Head of caudate nucleus (tissue), 42 donors: ENCODE results near the gene MADD.
"Not testable (repeated sequence)": the region's sequence is repeated elsewhere in the genome, so short reads cannot be mapped to it uniquely, and the experiment has no call there.

Experiments used
- DNase-seq, 42 donors: peaks; one replicate each; pipeline versions ENCODE4 v3.0.0 to v3.0.0-alpha.2; 2020 to 2021; ENCODE audit warnings: mixed read lengths in 7 of 42
- intact Hi-C: fragments of 100-400 bp; cut with DNase I; formaldehyde crosslinking; loops from one replicate; pipeline ENCODE4 v1.15.0; 2022

MADD gene

DNA sequence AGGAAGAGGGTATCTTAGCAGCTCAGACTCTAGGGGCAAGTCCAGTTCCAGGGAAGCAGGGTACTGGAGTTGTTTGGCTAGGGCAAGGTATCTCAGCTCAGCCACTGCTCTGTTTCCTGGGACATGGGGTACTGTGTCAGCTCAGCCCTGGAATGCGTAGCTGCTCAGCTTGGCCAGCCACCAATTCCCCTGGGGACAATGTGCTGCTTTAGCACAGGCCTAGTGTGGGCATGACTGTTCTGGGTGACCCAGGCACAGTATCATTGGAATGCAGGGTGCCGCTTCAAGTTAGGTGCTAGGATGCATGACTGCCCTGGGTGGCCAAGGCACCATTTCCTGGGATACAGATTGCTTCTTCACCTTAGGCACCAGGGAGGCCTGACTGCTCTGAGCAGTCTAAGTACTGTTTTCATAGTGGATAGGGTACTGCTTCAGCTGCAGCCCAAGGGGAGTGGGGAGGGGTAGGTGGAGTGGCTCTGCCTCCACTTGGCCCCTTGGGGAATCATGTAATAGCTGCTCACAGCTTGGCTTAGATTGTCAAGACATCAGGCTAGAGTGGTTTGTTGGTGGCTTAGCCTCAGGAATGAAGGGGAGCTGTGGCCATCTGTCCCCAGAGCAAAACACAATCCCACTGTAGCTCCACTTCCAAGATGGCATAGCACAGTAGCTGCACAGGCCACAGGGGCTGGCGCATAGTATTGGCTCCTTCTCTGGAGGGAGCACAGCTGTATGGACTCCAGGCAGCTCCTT, 36.0 kb downstream of the MADD start:
- intact Hi-C loops, result no loop called here
- peak in 41 of 42 donors; percentile 27 to 85 (median 64) for DNase-seq

GRCh38 chr11:47306484-47306844, 36.5 kb downstream of the MADD start:
- no peak for DNase-seq
- intact Hi-C loops, result no loop called here

DNA sequence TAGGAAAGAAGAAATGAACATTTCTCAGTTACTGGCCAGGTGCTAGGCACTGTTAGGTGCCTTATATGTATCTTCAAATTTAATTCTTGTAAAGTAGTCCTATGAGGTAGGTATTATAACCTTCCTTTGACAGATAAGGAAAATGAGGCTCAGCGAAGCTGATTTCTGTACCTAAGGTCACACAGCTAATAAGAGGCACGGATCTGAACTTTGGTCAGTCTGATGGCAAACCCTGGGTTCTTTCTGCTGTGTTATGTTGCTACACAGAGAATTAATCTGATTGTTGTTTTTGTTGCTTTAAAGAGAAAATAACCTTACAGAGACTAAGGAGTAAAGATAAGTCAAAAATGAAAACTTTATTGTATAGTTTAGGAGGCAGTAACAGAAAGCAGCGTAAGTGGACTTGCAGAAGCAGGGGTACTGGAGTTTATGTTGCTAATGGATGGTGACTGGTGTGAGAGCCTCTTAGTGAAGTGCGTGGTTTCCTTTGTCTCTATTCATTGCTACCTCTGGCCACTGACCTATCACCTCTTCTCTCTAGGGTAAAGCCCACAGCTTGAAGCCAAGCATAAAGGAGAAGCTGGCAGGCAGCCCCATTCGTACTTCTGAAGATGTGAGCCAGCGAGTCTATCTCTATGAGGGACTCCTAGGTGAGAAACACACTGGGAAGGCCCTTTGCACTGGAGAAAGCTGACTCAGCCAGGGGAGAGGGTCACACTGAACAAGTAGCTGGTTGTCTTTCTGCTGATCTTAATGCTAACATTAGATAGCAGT, 38.3 kb downstream of the MADD start:
- DNase-seq, result peak in 1 of 42 donors; percentile 1
- intact Hi-C loops, result no loop called here

- peak in 2 of 42 donors; percentile 8 to 27 for DNase-seq
- intact Hi-C loops, result no loop called here
Observed at GRCh38 chr11:47314992-47315391, 45.1 kb downstream of the MADD start.

- intact Hi-C loops, result not testable (repeated sequence)
- DNase-seq, result peak in 2 of 42 donors; percentile 15 to 29
Observed at GRCh38 chr11:47316501-47316900, 46.6 kb downstream of the MADD start.

GRCh38 chr11:47317064-47317828, 47.3 kb downstream of the MADD start:
- DNase-seq, result no peak
- intact Hi-C loops, result no loop called here

DNA sequence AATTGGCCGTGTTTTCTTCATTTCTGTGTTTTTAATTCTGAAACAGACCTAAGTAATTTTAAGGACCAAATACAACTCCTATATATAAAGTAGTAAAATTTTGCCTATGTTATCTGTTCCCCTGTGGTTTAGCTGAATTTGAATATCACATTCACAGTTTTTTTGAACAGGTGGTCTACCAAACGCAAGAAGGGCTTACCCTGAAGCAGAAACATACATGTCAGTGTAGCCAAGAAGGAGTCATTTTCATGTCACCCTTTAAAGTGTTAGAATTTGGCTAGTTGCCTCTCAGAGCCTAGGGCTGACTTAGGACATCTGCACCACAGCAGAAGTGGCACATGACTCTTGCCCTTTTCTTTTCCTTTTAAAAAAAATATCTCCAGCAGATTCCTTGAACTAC, 48.2 kb downstream of the MADD start:
- peak in 1 of 42 donors; percentile 1 for DNase-seq
- intact Hi-C loops, result no loop called here

- intact Hi-C loops, result no loop called here
- peak in 1 of 42 donors; percentile 16 for DNase-seq
Observed at GRCh38 chr11:47324520-47324919, 54.6 kb downstream of the MADD start.

- intact Hi-C loops, result no loop called here
- DNase-seq, result peak in 2 of 42 donors; percentile 7 to 13
Observed at GRCh38 chr11:47325271-47326041, 55.5 kb downstream of the MADD start.

DNA sequence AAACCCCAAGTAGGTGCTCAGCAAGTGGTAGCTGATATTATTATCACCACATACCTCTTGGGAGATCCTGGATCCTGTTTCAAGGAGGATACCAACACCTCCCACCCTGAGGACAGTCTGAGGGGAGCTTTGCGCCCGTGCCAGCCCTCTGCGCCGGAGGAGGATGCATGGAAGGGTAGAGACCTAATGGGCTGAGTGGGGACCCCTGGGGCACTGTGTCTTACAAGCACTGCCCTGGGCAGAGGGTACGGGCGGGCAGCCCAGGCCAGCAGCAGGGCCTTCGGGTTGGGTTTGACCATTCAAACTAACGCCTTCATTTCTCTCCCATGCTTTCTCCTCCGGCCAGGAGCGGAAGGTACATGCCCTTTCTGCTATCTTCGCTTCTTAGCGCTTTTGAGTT, 56.3 kb downstream of the MADD start:
- DNase-seq, result peak in 2 of 42 donors; percentile 6 to 12
- intact Hi-C loops, result no loop called here

DNA sequence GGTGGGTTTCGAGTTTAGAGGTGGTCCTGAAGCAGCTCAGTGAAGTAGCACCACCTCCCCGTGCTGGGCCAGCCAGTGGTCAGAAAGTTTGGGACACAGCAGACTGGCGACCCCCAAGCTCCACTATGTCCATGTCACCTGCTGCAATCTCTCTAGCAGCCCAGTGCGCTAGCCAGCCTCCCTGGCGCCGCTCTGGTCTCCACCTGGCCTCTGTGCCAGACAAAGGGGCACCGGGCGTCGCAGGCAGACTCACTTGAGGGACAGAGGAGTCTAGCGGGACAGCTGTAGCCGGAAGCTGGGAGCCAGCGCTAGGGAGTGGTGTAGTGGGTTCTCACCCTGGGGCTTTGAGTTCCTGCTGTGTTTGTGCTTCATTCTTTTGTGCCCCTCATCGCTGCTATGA, 57.1 kb downstream of the MADD start:
- intact Hi-C loops, result no loop called here

DNA sequence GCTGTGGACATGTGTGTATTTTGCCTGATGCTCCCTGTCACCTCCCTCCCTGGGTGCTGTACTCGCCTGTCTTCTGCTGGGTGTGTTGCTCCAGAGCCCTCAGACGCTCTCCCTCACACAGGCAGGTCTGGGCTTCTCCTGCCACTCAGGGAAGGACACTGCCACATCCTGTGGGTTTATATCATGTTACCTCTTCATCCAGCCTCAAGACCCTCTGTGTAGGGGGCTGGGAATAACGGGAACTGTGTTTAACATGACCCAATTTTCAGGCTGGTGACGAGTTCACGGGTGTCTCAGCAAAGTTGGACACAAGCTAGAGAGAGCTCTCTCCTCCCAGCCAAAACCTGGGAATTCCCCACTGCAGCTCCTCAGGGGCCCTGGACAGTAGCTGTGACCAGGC, 58.0 kb downstream of the MADD start:
- intact Hi-C loops, result no loop called here
- DNase-seq, result peak in 1 of 42 donors; percentile 1

More for the DNA sequence above, 57.1 kb downstream of the MADD start:
- DNase-seq, result peak in 2 of 42 donors; percentile 3 to 20

GRCh38 chr11:47328449-47329390, 58.8 kb downstream of the MADD start:
- peak in 19 of 42 donors; percentile 9 to 51 (median 25) for DNase-seq
- intact Hi-C loops, result no loop called here

DNA sequence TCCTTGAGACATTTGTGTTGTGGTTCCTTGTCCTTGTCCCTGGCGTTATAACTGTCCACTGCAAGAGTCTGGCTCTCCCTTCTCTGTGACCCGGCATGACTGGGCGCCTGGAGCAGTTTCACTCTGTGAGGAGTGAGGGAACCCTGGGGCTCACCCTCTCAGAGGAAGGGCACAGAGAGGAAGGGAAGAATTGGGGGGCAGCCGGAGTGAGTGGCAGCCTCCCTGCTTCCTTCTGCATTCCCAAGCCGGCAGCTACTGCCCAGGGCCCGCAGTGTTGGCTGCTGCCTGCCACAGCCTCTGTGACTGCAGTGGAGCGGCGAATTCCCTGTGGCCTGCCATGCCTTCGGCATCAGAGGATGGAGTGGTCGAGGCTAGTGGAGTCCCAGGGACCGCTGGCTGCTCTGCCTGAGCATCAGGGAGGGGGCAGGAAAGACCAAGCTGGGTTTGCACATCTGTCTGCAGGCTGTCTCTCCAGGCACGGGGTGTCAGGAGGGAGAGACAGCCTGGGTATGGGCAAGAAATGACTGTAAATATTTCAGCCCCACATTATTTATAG, 59.6 kb downstream of the MADD start:
- intact Hi-C loops, result no loop called here
- peak in 1 of 42 donors; percentile 19 for DNase-seq

DNA sequence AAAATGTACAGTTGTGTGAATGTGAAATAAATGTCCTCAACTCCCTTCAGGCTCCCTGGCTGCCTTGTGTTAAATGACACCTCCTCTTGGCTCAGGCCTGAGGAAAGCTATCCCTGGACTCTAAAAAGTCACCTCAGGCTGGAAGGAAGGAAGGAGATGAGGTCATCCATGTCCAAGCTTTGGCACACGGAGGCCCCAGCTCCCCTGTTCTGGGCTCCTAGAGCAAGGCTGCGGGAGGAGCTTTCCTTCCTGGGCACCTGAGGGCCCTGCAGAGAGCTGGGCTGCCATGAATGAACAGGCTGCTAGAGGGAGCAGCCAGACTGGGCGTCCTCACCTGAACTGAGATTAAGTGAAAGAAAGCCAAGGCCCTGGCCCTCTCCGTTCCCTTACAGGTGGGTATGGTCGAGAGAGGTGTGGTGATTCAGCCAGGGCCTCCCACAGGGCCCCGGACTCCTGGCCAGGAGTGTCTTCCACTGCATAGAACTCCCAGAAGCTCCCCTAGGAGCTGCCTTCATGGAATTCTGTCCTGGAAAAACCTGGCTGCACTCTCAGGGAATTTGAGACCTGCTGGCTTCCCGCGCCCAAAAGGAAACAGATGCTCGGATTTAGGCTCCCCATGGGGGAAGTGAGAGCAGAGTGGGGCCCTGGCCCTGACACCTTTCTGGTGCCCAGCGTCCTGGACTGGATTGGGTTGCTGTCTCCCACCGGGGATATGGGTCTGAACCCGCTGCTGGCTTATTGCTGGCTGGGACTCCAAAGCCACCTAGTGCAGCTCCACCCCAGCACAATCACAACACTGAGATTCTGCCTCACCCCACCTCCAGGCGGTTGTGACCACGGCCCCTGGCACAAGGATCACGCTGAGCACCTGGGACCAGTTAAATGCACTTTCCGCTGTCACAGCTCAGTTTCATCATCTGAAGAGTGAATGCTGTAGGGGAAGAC, 60.3 kb downstream of the MADD start:
- intact Hi-C loops, result no loop called here
- DNase-seq, result no peak
